ENCODE measurements around the gene PNCK. TPM values are rescaled to one million over a fixed set of nuclear protein-coding genes. Genes with fewer than 3 reads are reported as not detected.
A peak's percentile ranks its signal among the peaks of the same experiment; 100 is the strongest.

The PNCK gene
- total and polyA plus RNA-seq, 2 of the 13 experiments (the other 11 are each of a cell fraction or from before 2014, with no cell fraction given): 33.1 TPM; not detected in 1

DNA sequence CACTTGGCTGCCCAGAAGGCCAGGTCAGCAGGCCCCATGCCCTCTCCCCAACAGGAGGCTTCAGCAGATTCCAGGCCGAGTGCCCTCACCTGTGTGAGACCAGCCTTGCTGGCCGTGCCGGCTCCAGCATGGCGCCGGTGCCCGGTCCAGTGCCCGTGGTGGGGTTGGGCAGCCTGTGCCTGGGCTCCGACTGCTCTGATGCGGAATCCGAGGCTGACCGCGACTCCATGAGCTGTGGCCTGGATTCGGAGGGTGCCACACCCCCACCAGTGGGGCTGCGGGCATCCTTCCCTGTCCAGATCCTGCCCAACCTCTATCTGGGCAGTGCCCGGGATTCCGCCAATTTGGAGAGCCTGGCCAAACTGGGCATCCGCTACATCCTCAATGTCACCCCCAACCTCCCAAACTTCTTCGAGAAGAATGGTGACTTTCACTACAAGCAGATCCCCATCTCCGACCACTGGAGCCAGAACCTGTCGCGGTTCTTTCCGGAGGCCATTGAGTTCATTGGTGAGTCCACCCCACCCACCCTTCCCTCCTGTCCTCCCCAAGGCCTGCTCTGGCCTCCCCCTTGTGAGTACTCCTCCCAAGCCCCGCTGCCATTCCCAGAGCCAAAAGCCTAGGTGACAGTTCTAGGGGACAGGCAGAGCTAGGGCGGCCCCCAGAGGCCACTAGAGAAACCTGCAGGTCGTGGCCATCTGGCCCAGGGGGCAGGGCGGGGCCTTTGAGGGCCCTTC, 24.3 kb downstream of the PNCK start (continued):
- TF ChIP-seq PATZ1 (CRISPR knock-in tag; IDR thresholded peaks at IDR 0.05): peak; percentile 15; the same call in 1 of the 2 replicates
- no peak for TF ChIP-seq ZNF674 (CRISPR knock-in tag; IDR thresholded peaks at IDR 0.05; ENCODE audit: low read depth)
- no peak for TF ChIP-seq MAFF (IDR thresholded peaks at IDR 0.05; ENCODE audit: low read depth, low read length)
- TF ChIP-seq ZFP37 (CRISPR knock-in tag; IDR thresholded peaks at IDR 0.05; ENCODE audit: borderline replicate concordance): no peak
- no peak for TF ChIP-seq ZNF496 (CRISPR knock-in tag; IDR thresholded peaks at IDR 0.05; ENCODE audit: insufficient replicate concordance)
- TF ChIP-seq, protein P1, sequence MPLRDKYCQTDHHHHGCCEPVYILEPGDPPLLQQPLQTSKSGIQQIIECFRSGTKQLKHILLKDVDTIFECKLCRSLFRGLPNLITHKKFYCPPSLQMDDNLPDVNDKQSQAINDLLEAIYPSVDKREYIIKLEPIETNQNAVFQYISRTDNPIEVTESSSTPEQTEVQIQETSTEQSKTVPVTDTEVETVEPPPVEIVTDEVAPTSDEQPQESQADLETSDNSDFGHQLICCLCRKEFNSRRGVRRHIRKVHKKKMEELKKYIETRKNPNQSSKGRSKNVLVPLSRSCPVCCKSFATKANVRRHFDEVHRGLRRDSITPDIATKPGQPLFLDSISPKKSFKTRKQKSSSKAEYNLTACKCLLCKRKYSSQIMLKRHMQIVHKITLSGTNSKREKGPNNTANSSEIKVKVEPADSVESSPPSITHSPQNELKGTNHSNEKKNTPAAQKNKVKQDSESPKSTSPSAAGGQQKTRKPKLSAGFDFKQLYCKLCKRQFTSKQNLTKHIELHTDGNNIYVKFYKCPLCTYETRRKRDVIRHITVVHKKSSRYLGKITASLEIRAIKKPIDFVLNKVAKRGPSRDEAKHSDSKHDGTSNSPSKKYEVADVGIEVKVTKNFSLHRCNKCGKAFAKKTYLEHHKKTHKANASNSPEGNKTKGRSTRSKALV (CRISPR knock-in tag; IDR thresholded peaks at IDR 0.05): no peak
- TF ChIP-seq BRD4 (CRISPR knock-in tag; IDR thresholded peaks at IDR 0.05): no peak
- no peak for TF ChIP-seq GABPB1 (CRISPR knock-in tag; IDR thresholded peaks at IDR 0.05)
- TF ChIP-seq ISX (CRISPR knock-in tag; conservative IDR thresholded peaks at IDR 0.05): no peak
- no peak for TF ChIP-seq HOXA9 (CRISPR knock-in tag; IDR thresholded peaks at IDR 0.05; ENCODE audit: borderline replicate concordance)
- no peak for TF ChIP-seq SALL1 (CRISPR knock-in tag; IDR thresholded peaks at IDR 0.05)
- TF ChIP-seq ZC3H13 (CRISPR knock-in tag; IDR thresholded peaks at IDR 0.05): no peak
- TF ChIP-seq ZBTB8A (CRISPR knock-in tag; IDR thresholded peaks at IDR 0.05; ENCODE audit: borderline replicate concordance, low read depth): no peak
- TF ChIP-seq YY1 (IDR thresholded peaks at IDR 0.05; ENCODE audit: insufficient read depth, insufficient replicate concordance, low read depth, low read length): no peak
- TF ChIP-seq EED (CRISPR knock-in tag; IDR thresholded peaks at IDR 0.05): no peak
- no peak for TF ChIP-seq ZFX (CRISPR knock-in tag; IDR thresholded peaks at IDR 0.05; ENCODE audit: low read depth)
- peak; percentile 72 for TF ChIP-seq RAD21 (CRISPR knock-in tag; IDR thresholded peaks at IDR 0.05)
- no peak for TF ChIP-seq NFIC (IDR thresholded peaks at IDR 0.05; ENCODE audit: low read length)
- TF ChIP-seq DMAP1 (CRISPR knock-in tag; IDR thresholded peaks at IDR 0.05): no peak
- no peak for TF ChIP-seq FOXK2 (IDR thresholded peaks at IDR 0.05)

Data from HepG2 (cell line).